ENCODE results near the gene KLF15. TPM values are rescaled to one million over a fixed set of nuclear protein-coding genes. Genes with fewer than 3 reads are reported as not detected.

KLF15 gene
- total RNA-seq, 1 donor = 1.5 TPM

DNA sequence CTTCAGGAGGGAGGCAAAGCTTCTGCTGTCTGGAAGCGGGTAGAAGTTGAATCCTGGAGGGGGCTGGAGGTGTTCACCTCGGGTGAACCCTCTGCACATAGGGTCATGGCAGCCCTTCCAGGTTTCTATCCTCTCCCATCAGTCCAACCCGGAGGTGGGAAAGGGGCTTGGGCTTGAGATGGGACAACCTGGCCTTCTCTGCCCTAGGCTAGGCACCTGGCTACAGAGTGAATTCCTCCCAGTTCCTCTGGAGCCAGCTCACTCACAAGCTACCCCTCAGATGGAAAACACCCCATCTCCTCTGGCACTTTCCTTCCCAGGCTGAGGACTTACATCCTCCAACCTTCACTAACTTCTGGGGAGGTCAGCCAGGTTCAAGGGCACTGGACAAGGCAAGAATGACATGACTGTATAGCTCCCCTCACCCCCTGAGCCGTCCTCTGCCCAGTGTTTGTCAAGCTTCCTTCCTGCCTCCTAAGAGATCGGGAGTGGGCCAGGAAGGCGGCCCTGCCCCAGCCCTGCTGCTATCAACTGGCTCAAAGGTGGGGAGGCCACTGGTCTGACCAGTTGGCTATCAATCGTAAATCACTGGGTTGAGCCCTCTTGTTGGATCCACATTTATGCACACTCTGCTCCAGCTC, 45.8 kb downstream of the KLF15 start:
- DNase-seq (ENCODE audit: low read depth) = no peak
- TF ChIP-seq, protein P1, sequence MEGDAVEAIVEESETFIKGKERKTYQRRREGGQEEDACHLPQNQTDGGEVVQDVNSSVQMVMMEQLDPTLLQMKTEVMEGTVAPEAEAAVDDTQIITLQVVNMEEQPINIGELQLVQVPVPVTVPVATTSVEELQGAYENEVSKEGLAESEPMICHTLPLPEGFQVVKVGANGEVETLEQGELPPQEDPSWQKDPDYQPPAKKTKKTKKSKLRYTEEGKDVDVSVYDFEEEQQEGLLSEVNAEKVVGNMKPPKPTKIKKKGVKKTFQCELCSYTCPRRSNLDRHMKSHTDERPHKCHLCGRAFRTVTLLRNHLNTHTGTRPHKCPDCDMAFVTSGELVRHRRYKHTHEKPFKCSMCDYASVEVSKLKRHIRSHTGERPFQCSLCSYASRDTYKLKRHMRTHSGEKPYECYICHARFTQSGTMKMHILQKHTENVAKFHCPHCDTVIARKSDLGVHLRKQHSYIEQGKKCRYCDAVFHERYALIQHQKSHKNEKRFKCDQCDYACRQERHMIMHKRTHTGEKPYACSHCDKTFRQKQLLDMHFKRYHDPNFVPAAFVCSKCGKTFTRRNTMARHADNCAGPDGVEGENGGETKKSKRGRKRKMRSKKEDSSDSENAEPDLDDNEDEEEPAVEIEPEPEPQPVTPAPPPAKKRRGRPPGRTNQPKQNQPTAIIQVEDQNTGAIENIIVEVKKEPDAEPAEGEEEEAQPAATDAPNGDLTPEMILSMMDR (IDR thresholded peaks at IDR 0.05; ENCODE audit: insufficient read depth, low read length) = no peak
- no peak overlapping the region for H3K4me3 ChIP-seq (ENCODE audit: low read depth, low read length)

GRCh38 chr3:126310816-126311215, 46.4 kb downstream of the KLF15 start:
- no peak overlapping the region for H3K4me3 ChIP-seq (ENCODE audit: low read depth, low read length)
- TF ChIP-seq, protein P1 (IDR thresholded peaks at IDR 0.05; ENCODE audit: insufficient read depth, low read length) = no peak
- no peak for DNase-seq (ENCODE audit: low read depth)

DNA sequence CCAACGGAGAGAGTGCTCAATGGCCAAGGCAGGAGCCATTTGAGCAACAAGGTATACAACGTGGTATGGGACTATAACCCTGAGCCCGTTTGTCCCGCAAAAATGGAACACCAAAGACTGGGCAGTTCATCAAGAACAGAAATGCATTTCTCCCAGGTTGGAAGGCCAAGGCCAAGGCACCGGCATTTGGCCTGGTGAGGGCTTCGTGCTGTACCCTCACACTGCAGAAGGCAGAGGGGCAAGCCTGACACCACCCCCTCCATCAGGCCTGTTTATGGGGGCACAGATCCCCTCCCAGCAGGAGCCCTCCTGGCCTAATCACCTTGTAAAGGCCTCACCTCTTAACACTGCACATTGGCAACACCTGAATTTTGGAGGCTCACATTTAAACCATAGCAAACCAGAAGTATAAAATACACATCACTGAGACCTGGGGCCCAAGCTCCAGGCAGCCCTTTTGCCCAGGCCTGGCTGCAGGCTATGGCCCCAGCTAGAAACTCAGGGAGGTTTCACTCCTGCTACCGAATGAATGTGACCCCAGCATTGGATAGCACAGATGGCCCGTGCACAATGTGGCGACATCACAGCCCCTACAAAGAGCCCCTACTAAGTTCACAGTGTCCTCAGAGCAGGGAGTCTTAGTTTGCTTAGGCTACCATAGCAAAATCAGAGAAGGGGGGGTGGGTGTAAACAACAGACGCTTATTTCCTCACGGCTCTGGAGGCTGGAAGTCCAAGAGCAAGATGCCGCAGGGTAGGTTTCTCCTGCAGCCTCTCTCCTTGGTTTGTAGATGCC, 47.1 kb downstream of the KLF15 start:
- no peak overlapping the region for H3K4me3 ChIP-seq (ENCODE audit: low read depth, low read length)
- TF ChIP-seq, protein P1 (IDR thresholded peaks at IDR 0.05; ENCODE audit: insufficient read depth, low read length) = no peak
- no peak for DNase-seq (ENCODE audit: low read depth)

GRCh38 chr3:126309165-126309564, 48.0 kb downstream of the KLF15 start:
- H3K4me3 ChIP-seq (ENCODE audit: low read depth, low read length) = no peak overlapping the region
- TF ChIP-seq, protein P1 (IDR thresholded peaks at IDR 0.05; ENCODE audit: insufficient read depth, low read length) = no peak
- DNase-seq (ENCODE audit: low read depth) = no peak

DNA sequence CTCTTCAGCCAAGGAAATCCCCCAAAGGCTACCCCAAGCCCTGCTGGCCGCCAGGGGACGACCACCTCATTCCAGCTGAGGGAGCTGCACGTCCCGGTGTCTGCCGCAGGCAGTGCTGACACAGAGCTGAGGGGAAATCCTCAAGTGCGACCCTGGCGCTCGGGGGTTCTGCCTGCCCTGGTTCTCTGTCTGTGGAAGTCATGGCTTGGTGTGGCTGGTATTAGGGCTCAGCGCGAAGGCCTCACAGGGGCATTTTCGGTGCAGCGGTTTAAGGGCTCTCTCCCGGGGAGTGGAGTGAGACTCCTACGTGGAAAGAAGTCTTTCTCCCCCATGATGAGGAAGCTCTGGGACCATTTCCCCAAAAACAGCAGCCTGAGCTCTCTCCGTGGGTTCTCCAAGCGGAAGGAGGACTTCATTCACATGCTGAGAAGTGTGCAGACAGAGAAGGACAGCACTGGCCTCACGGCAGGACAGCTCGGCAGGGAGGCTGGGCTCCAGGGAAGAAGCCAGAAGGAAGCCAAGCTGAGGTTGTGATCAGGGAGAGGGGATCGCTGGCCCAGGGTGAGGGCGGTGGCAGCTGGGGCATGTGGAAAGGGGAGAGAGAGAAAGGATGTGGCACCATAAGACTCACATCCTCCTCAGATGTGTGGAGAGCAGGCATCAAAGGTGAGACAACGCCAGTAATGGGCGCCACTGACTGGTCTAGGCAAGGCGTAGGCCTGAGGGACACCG, 48.6 kb downstream of the KLF15 start:
- no peak overlapping the region for H3K4me3 ChIP-seq (ENCODE audit: low read depth, low read length)
- no peak for DNase-seq (ENCODE audit: low read depth)
- TF ChIP-seq, protein P1 (IDR thresholded peaks at IDR 0.05; ENCODE audit: insufficient read depth, low read length) = no peak

DNA sequence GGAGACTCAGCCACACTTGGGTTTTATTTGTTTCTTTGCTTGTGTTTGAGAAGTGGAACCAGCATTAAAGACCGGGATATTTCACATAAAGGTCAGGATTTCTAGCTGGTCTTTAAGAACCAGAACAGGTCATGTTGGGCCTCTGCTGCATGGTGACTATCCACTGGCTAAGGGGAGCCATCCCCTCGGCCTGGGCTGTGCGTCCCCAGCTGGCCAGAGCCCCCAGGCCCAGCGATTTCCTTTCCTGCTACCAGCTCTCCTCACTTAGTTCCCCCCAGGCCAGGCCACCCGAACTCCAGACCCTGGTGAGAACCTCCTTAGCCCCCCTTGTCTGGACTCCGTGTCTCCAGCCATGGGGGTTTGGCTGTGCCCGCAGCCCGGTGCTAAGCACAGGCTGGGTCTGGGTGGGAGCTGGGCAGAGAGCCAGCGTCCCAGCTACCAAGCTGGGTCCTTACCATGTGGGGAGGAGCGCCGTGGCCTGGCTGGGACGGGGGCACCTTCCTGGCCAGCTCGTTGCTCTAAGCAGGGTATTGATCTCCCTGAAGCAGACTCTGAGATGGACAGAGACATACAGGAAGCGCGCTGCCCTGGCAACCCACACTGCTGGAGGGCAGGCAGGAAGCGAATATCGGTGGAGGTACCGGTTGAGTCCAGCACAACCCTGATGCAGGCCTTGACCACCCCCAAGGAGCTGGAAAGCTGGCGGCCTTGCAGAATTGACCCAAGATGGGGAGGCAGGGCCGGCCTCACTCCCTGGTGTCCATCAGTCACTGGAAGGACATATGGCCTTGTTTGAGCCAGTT, 49.4 kb downstream of the KLF15 start:
- TF ChIP-seq, protein P1 (IDR thresholded peaks at IDR 0.05; ENCODE audit: insufficient read depth, low read length) = no peak
- H3K4me3 ChIP-seq (ENCODE audit: low read depth, low read length) = no peak overlapping the region
- DNase-seq (ENCODE audit: low read depth) = no peak

All from fibroblast of the aortic adventitia (primary cell).